Astrocyte (in vitro differentiated cells and primary cell): Measurements from ENCODE around the gene RGS2.

Source experiments
- EZH2 ChIP-seq: IDR thresholded peaks from 2 replicates; pipeline ENCODE4 v1.6.1; 2012; ENCODE audit warnings: mild to moderate bottlenecking, low read length, inconsistent platforms; ENCODE audit not compliant: insufficient read depth
- TF ChIP-seq, protein P1 (sequence below): IDR thresholded peaks from 2 replicates; pipeline ENCODE4 v1.5.1; 2011; ENCODE audit warnings: low read depth, mild to moderate bottlenecking, inconsistent platforms, low read length, moderate library complexity; ENCODE audit not compliant: insufficient read depth

DNA sequence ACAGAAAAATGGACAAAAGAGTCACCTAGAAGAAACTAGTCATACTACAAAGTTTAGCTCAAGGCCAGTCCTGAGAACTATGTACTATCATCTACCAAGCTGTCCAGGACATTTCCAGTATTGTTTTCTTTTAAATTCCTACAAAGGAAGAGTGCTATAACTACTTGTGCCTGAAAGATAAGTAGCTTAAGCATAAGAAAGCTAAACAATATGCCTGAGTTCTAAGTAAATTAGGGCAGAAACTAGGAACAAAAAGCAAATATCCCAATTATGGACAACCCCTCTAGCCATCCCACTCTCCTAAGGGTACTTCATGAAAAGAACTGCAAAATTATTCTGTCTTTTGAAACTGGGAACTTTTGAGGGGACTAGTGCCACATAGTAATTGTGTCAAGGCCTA lies 5.3 kb upstream of the RGS2 start:
- TF ChIP-seq, protein P1, sequence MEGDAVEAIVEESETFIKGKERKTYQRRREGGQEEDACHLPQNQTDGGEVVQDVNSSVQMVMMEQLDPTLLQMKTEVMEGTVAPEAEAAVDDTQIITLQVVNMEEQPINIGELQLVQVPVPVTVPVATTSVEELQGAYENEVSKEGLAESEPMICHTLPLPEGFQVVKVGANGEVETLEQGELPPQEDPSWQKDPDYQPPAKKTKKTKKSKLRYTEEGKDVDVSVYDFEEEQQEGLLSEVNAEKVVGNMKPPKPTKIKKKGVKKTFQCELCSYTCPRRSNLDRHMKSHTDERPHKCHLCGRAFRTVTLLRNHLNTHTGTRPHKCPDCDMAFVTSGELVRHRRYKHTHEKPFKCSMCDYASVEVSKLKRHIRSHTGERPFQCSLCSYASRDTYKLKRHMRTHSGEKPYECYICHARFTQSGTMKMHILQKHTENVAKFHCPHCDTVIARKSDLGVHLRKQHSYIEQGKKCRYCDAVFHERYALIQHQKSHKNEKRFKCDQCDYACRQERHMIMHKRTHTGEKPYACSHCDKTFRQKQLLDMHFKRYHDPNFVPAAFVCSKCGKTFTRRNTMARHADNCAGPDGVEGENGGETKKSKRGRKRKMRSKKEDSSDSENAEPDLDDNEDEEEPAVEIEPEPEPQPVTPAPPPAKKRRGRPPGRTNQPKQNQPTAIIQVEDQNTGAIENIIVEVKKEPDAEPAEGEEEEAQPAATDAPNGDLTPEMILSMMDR, result no peak
- no peak for TF ChIP-seq EZH2
